DND-41 (cell line): Measurements from ENCODE around the gene TNFAIP2.

ENCODE experiments used
- EZH2 ChIP-seq: IDR thresholded peaks from 3 replicates; pipeline ENCODE4 v1.6.1; 2012; ENCODE audit warnings: borderline replicate concordance, low read depth, mild to moderate bottlenecking, moderate library complexity, low read length, inconsistent platforms; ENCODE audit not compliant: severe bottlenecking
- TF ChIP-seq, protein P1 (sequence below): IDR thresholded peaks from 2 replicates; pipeline ENCODE4 v1.5.1; 2012; ENCODE audit warnings: borderline replicate concordance, low read length, moderate library complexity, mild to moderate bottlenecking; ENCODE audit not compliant: poor library complexity, severe bottlenecking; ENCODE audit errors: extremely low read depth

DNA sequence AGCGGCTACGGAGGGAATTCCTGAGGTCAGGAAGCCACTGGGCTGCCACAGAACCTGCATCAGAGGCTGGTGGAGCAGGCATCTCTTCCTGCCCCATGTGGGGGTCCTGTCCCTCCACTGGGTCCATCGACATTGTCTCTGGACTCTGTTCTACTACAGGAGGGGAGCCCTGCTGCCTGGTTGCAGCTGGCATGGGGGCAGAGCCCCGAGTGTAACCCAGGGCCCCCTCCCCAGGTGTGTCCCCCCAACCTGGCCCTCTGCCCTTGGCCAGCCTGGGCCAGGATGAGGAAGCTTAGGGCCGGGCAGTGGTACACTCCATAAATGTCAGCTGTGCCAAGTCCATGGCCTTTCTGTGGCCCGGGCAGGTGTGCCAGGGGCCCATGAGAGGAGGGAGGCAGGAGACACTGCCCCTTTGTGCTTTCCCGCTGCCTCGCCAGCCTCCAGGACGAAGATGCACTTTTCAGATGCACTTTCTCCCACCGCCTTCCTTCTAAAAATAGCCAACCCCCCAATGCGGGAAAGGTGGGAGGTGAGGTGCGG is 32.7 kb upstream of the TNFAIP2 start:
- TF ChIP-seq, protein P1, sequence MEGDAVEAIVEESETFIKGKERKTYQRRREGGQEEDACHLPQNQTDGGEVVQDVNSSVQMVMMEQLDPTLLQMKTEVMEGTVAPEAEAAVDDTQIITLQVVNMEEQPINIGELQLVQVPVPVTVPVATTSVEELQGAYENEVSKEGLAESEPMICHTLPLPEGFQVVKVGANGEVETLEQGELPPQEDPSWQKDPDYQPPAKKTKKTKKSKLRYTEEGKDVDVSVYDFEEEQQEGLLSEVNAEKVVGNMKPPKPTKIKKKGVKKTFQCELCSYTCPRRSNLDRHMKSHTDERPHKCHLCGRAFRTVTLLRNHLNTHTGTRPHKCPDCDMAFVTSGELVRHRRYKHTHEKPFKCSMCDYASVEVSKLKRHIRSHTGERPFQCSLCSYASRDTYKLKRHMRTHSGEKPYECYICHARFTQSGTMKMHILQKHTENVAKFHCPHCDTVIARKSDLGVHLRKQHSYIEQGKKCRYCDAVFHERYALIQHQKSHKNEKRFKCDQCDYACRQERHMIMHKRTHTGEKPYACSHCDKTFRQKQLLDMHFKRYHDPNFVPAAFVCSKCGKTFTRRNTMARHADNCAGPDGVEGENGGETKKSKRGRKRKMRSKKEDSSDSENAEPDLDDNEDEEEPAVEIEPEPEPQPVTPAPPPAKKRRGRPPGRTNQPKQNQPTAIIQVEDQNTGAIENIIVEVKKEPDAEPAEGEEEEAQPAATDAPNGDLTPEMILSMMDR, result no peak
- TF ChIP-seq EZH2, result no peak
